ENCODE results near the gene DCAF12L2. TPM values are rescaled to one million over a fixed set of nuclear protein-coding genes. Genes with fewer than 3 reads are reported as not detected.

DCAF12L2 gene
- total RNA-seq, 3 donors from 2014 or later = 0.29 to 0.64 (median 0.33) TPM

- Histone ChIP-seq H3K4me1 (no peaks in the 10 kb centered on the region), H3K36me3 (no peaks in the 10 kb centered on the region), H3K9me3 (no peaks in the 10 kb centered on the region), H3K4me3 (no peak overlapping the region), H3K27me3 (peaks cover 0 to 4% of the 10 kb centered on the region in 2 donors), H3K27ac (no peak overlapping the region)
- TF ChIP-seq POLR2A (IDR thresholded peaks at IDR 0.05) = no peak
- TF ChIP-seq CTCF (IDR thresholded peaks at IDR 0.05) = no peak
- TF ChIP-seq POLR2AphosphoS5 (IDR thresholded peaks at IDR 0.05) = no peak
- no peak for DNase-seq (ENCODE audit: low spot score in 2 of 2)
- intact Hi-C loops (cut with DNase I; ENCODE audit: low total_unique reads) = no loop called here
Measured at GRCh38 chrX:126124721-126125120, 41.4 kb downstream of the DCAF12L2 start.

Data from breast epithelium (tissue), 4 donors.